H54 (cell line): ENCODE measurements around the gene TTBK1.
A peak's percentile ranks its signal among the peaks of the same experiment; 100 is the strongest.

ENCODE experiments used
- DNase-seq: peaks from one replicate; pipeline ENCODE4 v3.0.0; 2011; ENCODE audit warnings: low spot score, mixed read lengths; ENCODE audit not compliant: insufficient read length
- FAIRE-seq: peaks from 3 replicates; lab custom pipeline; 2011; peaks lifted over from hg19 to GRCh38; lab: Jason Lieb, UNC
- POLR2A ChIP-seq: IDR thresholded peaks from 2 replicates; pipeline ENCODE4 v1.6.1; 2011; ENCODE audit warnings: low read depth, mild to moderate bottlenecking, low read length

TTBK1 gene

DNA sequence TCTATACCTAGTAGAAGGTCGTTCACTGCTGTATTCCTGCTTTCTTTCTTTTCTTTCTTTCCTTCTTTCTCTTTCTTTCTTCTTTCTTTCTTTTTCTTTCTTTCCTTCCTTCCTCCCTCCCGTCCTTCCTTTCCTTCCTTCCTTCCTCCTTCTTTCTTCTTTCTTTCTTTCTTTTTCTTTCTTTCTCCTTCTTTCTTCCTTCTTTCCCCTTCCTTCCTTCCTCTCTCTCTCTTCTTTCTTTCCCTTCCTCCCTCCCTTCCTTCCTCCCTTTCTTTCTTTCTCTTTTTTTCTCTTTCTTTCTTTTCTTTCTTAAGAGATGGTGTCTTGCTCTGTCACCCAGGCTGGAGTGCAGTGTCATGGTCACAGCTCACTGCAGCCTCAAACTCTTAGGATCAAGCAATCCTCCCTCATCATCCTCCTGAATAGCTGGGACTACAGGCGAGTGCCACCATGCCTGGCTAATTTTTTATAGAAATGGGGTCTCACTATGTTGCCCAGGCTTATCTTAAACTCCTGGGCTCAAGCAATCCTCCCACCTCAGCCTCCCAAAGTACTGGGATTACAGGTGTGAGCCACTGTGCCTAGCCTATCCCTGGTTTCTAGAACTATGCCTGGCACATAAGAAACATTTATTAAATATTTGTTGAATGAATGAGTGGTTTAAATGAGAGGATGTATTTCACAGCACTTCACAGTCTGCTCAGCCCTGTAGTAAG lies 11.4 kb upstream of the TTBK1 start:
- FAIRE-seq (no peak), DNase-seq (no peak)
- no peak for TF ChIP-seq POLR2A

DNA sequence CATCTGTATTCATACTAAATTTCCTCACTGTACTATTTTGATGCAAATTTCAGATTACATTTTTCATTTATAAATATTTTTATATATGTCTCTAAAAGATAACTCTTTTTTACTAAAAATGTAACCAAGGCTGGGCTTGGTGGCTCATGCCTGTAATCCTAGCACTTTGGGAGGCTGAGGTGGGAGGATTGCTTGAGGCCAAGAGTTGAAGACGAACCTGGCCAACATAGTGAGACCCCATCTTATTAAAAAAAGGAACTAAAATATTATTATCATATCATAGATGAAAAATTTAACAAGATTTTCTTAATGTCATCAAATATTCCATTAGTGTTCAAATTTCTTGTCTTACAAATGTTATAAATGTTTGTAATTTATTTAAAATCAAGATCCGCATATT lies 7.4 kb upstream of the TTBK1 start:
- no peak for DNase-seq
- no peak for FAIRE-seq

DNA sequence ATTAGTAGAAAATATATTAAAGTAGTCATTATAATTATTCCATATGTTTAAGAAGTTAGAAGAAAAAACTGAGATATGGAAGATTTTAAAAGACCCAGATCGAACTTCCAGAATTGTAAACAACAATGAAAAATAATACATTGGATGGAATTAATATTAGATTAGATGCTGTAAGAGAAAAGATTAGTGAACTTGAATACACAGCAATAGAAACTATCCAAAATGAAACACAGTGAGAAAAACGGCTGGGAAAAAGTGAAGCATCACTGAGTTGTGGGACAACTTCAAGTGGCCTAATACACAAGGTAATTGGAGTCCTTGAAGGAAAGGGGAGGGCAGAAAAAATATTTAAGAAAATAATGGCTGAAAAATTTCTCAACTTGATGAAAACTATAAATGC lies 4.2 kb upstream of the TTBK1 start:
- FAIRE-seq (no peak), DNase-seq (no peak)
- TF ChIP-seq POLR2A = no peak

More for the DNA sequence above, 7.4 kb upstream of the TTBK1 start:
- no peak for TF ChIP-seq POLR2A

DNA sequence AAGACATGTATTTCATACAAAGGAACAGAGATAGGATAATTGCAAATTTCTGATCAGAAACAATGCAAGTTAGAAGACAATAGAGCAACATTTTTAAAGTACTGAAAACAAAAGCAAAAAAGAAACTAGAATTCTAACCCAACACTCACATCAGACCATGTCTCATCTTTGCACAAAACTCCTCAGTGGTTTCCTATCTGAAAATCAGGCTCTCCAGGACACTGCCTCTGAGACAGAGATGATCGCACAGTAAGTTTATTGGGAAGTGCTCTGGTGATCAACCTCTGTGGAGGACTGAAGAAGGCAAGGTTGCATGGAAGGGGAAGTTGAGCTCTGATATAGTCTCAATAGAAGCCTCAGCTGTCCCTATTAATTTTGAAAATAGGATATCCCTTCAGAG lies 2.3 kb upstream of the TTBK1 start:
- no peak for TF ChIP-seq POLR2A

DNA sequence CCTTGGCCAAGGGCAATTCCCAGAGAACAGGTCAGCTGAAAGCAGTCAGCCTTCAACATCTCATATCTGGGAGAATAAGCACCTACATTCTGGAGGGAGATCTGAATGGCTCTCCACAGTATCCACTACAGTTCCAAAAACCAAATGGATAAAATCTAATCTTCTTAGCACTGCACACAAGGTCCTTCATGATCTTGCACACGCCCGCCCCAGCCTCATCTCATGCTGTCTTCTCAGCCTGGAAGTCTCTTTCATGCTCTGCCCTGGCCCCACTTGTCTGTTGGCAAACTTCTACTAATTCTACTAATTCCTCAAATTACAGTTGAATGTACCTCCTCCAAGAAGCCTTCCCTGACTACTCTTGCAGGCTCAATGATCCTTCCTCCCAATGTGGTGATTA lies 1.8 kb upstream of the TTBK1 start:
- DNase-seq (no peak), FAIRE-seq (no peak)
- TF ChIP-seq POLR2A = no peak

More for the DNA sequence above, 2.3 kb upstream of the TTBK1 start:
- no peak for FAIRE-seq
- DNase-seq = no peak

DNA sequence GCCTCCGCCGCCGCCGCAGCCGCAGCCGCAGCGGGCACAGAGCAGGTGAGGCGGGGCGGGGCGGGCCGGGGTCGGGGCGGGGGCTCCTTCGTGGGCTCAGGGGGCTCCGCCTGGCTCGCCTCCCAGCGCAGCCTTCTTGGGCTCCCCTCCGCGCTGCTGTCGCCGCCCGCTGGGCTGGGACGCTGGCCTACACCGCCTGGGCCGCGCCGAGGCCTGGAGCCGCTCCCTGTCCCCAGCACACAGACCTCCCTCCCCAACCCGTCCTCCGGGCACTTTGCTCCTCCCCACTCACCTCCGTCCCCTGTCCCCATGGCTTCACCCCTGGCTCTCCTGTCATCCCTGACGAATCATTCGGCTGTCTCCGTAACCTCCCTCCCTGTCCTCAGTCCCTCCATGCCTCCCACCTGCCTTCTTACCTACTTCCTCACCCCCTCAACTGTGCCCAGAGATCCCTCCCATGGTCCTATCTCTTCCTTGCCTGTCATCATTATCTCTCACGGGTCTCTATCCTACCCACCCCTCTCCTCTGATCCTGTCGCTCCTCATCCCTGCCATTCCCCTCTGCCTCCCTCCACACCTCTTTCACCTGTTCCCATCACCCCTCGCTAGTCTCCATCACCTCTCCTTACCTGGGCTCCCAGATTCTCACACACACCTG lies 512 bp downstream of the TTBK1 start:
- TF ChIP-seq POLR2A = no peak
- FAIRE-seq (no peak), DNase-seq (no peak)

DNA sequence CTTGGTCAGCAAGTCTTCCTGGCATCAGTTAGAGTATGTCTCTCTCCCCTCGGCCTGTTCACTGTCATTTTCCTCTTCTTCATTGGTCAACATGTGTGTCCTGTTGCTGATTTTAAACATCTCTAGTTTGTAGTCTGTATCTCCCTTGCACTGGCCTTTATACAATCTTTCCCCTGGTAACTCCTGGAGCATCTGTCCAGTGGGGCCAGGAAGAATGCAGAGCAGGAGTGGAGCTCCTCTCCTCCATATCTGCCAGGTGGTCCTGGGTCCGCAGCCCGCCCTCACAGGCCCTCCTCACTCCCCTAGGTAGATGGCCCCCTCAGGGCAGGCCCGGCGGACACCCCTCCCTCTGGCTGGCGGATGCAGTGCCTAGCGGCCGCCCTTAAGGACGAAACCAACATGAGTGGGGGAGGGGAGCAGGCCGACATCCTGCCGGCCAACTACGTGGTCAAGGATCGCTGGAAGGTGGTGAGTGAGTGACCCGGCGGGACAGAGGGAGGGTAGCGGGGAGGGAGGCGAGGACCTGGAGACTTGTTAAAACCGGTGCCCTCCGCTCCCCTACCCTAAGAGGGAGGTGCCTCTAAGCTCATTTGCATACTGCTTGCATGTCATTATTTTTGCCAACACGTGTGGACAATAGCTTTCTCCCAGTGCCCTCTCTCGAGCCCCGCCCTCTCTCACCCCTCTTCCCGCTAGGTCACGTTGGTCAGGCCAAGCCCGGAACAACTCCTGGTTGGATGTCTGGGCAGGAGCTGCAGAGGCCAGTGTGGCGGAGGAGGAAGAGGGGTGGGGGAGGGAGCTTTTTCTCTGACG lies 3.2 kb downstream of the TTBK1 start:
- FAIRE-seq (no peak), DNase-seq (peak; percentile 81)
- TF ChIP-seq POLR2A = no peak

DNA sequence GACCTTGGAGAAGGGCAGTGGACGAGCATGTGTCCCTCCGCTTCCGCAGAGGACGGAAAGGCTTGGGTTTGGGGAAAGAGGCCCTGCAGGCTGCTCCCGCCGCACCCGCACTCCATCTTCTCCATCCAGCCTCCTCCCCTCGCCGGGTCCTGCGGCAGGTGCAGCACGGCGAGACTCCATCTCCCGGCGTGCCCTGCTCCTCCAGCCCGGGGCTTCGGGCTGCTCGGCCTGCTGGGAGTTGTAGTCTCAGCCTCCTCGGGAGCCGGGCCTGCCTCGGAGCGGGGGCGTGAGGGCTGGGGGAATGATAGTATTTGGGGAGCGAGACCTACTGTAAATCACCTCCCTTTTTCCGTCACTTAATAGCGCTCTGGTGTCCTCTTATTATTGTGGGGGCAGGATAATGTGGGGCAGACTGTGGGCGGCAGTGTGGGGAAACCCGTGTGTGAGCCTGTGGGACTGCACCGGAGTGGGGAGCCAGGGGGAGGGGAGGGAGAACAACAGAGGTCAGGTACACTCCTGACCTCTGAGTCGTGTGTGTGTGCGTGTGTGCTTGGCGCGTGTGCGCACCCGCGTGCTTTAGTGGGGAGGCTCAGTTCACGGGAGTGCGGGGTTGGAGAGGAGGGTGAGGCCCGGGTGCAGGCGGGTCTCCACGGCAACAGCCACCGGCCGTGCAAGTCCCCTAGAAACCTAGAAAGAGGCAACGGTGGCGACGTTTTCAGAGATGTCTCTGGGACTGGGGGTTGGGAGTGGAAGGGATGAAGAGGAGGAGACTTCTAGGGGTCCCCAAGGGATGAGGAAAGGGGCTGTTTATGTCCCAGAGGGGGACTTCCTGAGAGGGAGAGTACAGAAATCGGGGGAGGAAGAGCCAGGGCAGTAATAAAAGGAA lies 4.1 kb downstream of the TTBK1 start:
- FAIRE-seq (no peak), DNase-seq (peak; percentile 99)
- TF ChIP-seq POLR2A = no peak

DNA sequence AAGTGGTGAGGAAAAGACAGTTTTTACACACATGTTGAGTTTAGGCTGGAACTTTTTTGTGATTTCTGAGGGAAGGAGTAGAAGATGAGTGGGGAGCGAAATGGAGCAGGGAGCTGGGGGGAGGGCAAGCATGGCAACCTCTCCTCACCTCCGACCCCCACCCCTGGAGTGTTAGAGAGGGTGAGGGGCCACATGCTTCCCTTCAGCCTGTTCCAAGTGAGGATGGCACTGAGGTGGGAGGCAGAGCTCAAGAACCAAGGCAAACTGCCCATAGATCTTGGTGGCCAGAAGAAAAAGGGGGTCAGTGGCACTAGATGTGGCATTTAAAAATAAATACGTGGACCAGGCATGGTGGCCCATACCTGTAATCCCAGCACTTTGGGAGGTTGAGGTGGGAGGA lies 4.8 kb downstream of the TTBK1 start:
- no peak for TF ChIP-seq POLR2A
- FAIRE-seq (no peak), DNase-seq (no peak)

DNA sequence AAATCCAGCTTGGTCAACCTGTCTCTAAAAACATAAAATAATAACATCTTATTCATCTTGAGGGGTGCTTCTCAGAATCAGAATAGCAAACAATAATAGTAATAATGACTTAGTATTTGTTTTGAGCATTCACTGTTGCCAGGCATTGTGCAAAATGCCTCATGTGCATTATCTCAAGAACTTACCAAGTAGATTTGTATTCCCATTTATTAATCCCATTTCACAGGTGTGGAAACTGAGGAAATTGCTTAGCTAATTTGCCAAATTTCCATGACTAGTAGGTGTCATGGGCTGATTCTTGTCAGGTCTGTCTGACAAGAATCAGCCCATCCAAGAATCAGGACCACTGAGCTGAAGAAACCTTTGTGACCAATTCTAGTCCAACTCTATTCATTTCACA lies 5.5 kb downstream of the TTBK1 start:
- TF ChIP-seq POLR2A = no peak
- no peak for DNase-seq
- no peak for FAIRE-seq

DNA sequence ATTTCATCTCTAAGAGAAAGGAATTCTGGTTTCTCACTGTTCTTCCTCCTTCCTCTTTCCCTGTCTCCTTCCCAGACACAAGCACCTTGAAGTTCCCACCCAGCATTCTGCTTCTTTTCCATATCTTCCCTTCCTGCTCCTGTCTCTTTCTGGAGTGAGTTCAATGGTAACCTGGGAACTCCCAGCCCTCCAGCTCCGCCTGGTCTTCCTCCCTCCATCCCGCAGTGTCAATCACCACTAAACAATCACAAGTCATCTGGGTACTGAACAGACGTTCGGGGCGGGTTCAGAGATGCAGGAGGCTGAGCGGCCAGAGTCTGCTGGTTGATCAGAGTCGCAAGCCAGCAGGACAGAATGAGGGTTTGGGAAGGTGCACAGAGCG lies 7.7 kb downstream of the TTBK1 start:
- DNase-seq (no peak), FAIRE-seq (no peak)
- no peak for TF ChIP-seq POLR2A

DNA sequence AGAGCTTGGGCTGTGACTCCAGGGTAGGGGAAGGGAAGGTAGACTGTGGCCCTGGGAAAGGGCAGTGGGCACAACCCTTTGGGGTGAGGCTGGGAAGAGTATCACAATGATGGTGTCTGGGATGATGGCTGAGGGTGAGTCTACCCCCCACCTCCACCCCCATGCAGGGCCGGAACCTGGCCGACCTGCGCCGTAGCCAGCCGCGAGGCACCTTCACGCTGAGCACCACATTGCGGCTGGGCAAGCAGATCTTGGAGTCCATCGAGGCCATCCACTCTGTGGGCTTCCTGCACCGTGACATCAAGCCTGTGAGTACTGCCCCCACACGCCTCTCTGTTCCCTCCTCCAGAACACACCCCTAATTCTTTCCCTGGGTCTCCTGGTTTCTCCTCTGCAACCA lies 10.1 kb downstream of the TTBK1 start:
- no peak for FAIRE-seq
- no peak for DNase-seq
- no peak for TF ChIP-seq POLR2A

DNA sequence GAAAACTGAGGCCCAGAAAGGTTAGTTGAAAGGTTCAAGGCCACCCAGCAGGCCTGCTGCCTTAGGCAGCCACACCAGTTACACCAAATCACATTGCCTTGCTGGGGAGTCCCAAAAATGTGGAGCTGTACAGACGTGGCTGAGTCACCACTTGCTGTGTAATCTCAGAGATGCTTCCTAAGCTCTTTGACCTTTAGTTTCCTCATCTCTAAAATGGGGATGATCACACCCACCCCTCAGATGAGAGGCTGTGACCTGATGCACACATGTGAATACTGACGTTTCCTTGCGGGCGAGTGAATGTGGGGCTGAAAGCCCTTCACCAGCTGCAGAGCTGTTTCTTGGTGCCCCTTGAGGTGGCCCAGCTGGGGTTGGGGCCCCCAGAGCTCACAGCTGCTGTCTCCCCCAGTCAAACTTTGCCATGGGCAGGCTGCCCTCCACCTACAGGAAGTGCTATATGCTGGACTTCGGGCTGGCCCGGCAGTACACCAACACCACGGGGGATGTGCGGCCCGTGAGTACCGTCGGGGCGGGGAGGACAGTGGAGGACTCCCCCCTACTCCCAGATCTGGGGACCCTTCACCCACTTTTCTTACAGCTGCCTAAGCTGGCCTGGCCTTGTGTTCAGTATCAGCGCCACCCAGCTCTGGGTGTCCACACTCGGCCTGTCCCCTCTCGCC lies 11.0 kb downstream of the TTBK1 start:
- DNase-seq = no peak

More for the DNA sequence above, 11.0 kb downstream of the TTBK1 start:
- FAIRE-seq = no peak
- TF ChIP-seq POLR2A = no peak
